HepG2 (cell line): ENCODE results near the gene UPK1A. TPM values are rescaled to one million over a fixed set of nuclear protein-coding genes. Genes with fewer than 3 reads are reported as not detected.

Source experiments
- ARNT2 ChIP-seq: sonication (generic); formaldehyde crosslinking; IDR thresholded peaks from 2 replicates; pipeline ENCODE4 v1.8.0; 2022; ENCODE audit warnings: mild to moderate bottlenecking, low read depth, missing genetic modification reagents, moderate library complexity
- ELF3 ChIP-seq: IDR thresholded peaks from 2 replicates; pipeline ENCODE4 v1.6.1; 2016; ENCODE audit warnings: missing genetic modification reagents, missing compliant biosample characterization
- GPBP1L1 ChIP-seq: sonication (generic); formaldehyde crosslinking; IDR thresholded peaks from 2 replicates; pipeline ENCODE4 v1.5.0; 2020; ENCODE audit warnings: mild to moderate bottlenecking, missing genetic modification reagents
- MAZ ChIP-seq, 2 experiments: sonication (generic) in 1 of 2; formaldehyde crosslinking in 1 of 2; IDR thresholded peaks; 2 replicates each; pipeline versions ENCODE4 v1.5.0 to v1.6.1; 2012 to 2020; ENCODE audit warnings: low read depth in 2 of 2, mild to moderate bottlenecking in 2 of 2, borderline replicate concordance in 1 of 2, improper control_type of control experiment in 1 of 2, low read length in 1 of 2, missing genetic modification reagents in 1 of 2, moderate library complexity in 1 of 2
- RFX3 ChIP-seq: IDR thresholded peaks from 2 replicates; pipeline ENCODE4 v1.6.1; 2016; ENCODE audit warnings: missing biosample characterization, missing genetic modification reagents
- RNF2 ChIP-seq: fragments of 450-650 bp; conservative IDR thresholded peaks from 2 replicates; pipeline ENCODE4 v1.6.1; 2016; ENCODE audit warnings: low read depth
- SKIL ChIP-seq: sonication (generic); formaldehyde crosslinking; IDR thresholded peaks from 2 replicates; pipeline ENCODE4 v1.8.0; 2022; ENCODE audit warnings: missing genetic modification reagents, mild to moderate bottlenecking, moderate library complexity, borderline replicate concordance
- SP2 ChIP-seq: sonication (generic); formaldehyde crosslinking; IDR thresholded peaks from 2 replicates; pipeline ENCODE4 v1.5.1; 2020; ENCODE audit warnings: mild to moderate bottlenecking, missing genetic modification reagents
- SPEN ChIP-seq: sonication (generic); formaldehyde crosslinking; IDR thresholded peaks from 2 replicates; pipeline ENCODE4 v1.5.1; 2020; ENCODE audit warnings: low read depth, mild to moderate bottlenecking, missing genetic modification reagents
- ZC3H13 ChIP-seq: sonication (generic); formaldehyde crosslinking; IDR thresholded peaks from 2 replicates; pipeline ENCODE4 v1.8.1; 2023; ENCODE audit warnings: mild to moderate bottlenecking, missing genetic modification reagents, moderate library complexity
- ZFP91 ChIP-seq: sonication (generic); formaldehyde crosslinking; IDR thresholded peaks from 2 replicates; pipeline ENCODE4 v1.9.0; 2022; ENCODE audit warnings: missing genetic modification reagents, mild to moderate bottlenecking, borderline replicate concordance
- ZIK1 ChIP-seq: sonication (generic); formaldehyde crosslinking; IDR thresholded peaks from 2 replicates; pipeline ENCODE4 v1.5.0; 2020; ENCODE audit warnings: mild to moderate bottlenecking, low read depth, missing genetic modification reagents, borderline replicate concordance
- ZNF136 ChIP-seq: sonication (generic); formaldehyde crosslinking; IDR thresholded peaks from 2 replicates; pipeline ENCODE4 v1.8.1; 2022; ENCODE audit warnings: low read depth, mild to moderate bottlenecking, moderate library complexity, missing genetic modification reagents
- ZNF619 ChIP-seq: sonication (generic); formaldehyde crosslinking; IDR thresholded peaks from 2 replicates; pipeline ENCODE4 v1.4.0; 2020; ENCODE audit warnings: mild to moderate bottlenecking, missing genetic modification reagents
- polyA plus RNA-seq, 8 experiments: library from polyadenylated mRNA; depleted of rRNA in 3 of 8; stranded (reverse) in 7 of 8; unstranded in 1 of 8; fragments of >200 nt; fragmentation: Illumina TruSeq in 4 of 8; extraction: Trizol in 4 of 8; gene quantifications; 2 replicates each; pipeline versions ENCODE4 v1.2.1 to v1.2.3, GENCODE V29; 2011 to 2016; ENCODE audit warnings: low read depth in 4 of 8, missing spikeins in 1 of 8, mixed read lengths in 1 of 8; ENCODE audit not compliant: insufficient read depth in 1 of 8
- total RNA-seq, 5 experiments: library from RNA; depleted of rRNA; stranded (reverse); fragments of >200 nt; fragmentation: Illumina TruSeq; extraction: Trizol; gene quantifications; 2 replicates each; pipeline ENCODE4 v1.2.3, GENCODE V29; 2016; ENCODE audit warnings: low read depth in 1 of 5
- TF ChIP-seq, protein P1 (sequence below): sonication (generic); formaldehyde crosslinking; IDR thresholded peaks from 2 replicates; pipeline ENCODE4 v1.4.0; 2020; ENCODE audit warnings: missing genetic modification reagents

The UPK1A gene
- total and polyA plus RNA-seq, 2 of the 13 experiments (the other 11 are each of a cell fraction or from before 2014, with no cell fraction given), result 2.9 TPM; not detected in 1

- TF ChIP-seq SKIL (CRISPR knock-in tag) (peak; percentile 40; the same call in 1 of the 2 replicates), ZIK1 (CRISPR knock-in tag) (peak; percentile 62; the same call in 1 of the 2 replicates), ELF3 (CRISPR knock-in tag) (peak; percentile 67), ZFP91 (CRISPR knock-in tag) (peak; percentile 54), RFX3 (CRISPR knock-in tag) (no peak), ARNT2 (peak; percentile 82), ZNF136 (CRISPR knock-in tag) (no peak), ZC3H13 (CRISPR knock-in tag) (peak; percentile 92), RNF2 (peak; percentile 73; the same call in 1 of the 2 replicates), SPEN (CRISPR knock-in tag) (peak; percentile 80), SP2 (CRISPR knock-in tag) (peak; percentile 37; the same call in 1 of the 2 replicates), GPBP1L1 (no peak), MAZ (IDR thresholded peaks at IDR 0.05; ENCODE audit: borderline replicate concordance, low read depth, low read length) (no peak), MAZ (CRISPR knock-in tag; IDR thresholded peaks at IDR 0.05; ENCODE audit: low read depth) (peak; percentile 73; the same call in 1 of the 2 replicates), ZNF619 (CRISPR knock-in tag) (peak; percentile 77; the same call in 1 of the 2 replicates)
- TF ChIP-seq, protein P1, sequence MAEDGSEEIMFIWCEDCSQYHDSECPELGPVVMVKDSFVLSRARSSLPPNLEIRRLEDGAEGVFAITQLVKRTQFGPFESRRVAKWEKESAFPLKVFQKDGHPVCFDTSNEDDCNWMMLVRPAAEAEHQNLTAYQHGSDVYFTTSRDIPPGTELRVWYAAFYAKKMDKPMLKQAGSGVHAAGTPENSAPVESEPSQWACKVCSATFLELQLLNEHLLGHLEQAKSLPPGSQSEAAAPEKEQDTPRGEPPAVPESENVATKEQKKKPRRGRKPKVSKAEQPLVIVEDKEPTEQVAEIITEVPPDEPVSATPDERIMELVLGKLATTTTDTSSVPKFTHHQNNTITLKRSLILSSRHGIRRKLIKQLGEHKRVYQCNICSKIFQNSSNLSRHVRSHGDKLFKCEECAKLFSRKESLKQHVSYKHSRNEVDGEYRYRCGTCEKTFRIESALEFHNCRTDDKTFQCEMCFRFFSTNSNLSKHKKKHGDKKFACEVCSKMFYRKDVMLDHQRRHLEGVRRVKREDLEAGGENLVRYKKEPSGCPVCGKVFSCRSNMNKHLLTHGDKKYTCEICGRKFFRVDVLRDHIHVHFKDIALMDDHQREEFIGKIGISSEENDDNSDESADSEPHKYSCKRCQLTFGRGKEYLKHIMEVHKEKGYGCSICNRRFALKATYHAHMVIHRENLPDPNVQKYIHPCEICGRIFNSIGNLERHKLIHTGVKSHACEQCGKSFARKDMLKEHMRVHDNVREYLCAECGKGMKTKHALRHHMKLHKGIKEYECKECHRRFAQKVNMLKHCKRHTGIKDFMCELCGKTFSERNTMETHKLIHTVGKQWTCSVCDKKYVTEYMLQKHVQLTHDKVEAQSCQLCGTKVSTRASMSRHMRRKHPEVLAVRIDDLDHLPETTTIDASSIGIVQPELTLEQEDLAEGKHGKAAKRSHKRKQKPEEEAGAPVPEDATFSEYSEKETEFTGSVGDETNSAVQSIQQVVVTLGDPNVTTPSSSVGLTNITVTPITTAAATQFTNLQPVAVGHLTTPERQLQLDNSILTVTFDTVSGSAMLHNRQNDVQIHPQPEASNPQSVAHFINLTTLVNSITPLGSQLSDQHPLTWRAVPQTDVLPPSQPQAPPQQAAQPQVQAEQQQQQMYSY, result peak; percentile 49; the same call in 1 of the 2 replicates
Measured at GRCh38 chr19:35643255-35644205, 22.8 kb upstream of the UPK1A start (continued).
